Testis (tissue), 3 donors: ENCODE results near the gene ADCY2. TPM values are rescaled to one million over a fixed set of nuclear protein-coding genes. Genes with fewer than 3 reads are reported as not detected.

Source experiments
- DNase-seq: peaks from one replicate; pipeline ENCODE4 v3.0.0-alpha.2; 2019
- H3K27ac ChIP-seq, 2 donors: fragments of 200-600 bp; sonication (generic); one replicate each; pipeline ENCODE4 v1.5.1; 2019
- H3K27me3 ChIP-seq: fragments of 200-600 bp; sonication (generic); one replicate; pipeline ENCODE4 v1.5.1; 2019
- H3K36me3 ChIP-seq: fragments of 200-600 bp; sonication (generic); one replicate; pipeline ENCODE4 v1.5.1; 2017; ENCODE audit warnings: low read depth; ENCODE audit errors: missing control alignments
- H3K4me1 ChIP-seq: fragments of 200-600 bp; sonication (generic); one replicate; pipeline ENCODE4 v1.5.1; 2019
- H3K4me3 ChIP-seq, 2 donors: fragments of 200-600 bp; sonication (generic); one replicate each; pipeline ENCODE4 v1.5.1; 2017 to 2019
- H3K9me3 ChIP-seq: fragments of 200-600 bp; sonication (generic); one replicate; pipeline ENCODE4 v1.5.1; 2017
- POLR2A ChIP-seq: fragments of 450-650 bp; IDR thresholded peaks from one replicate; pipeline ENCODE4 v1.6.1; 2017; ENCODE audit warnings: antibody characterized with exemption, mild to moderate bottlenecking, moderate library complexity
- WGBS, 2 donors: methylation state at CpG; one replicate each; pipeline ENCODE4 v1.1.5; 2018; 5-methylcytosine and 5-hydroxymethylcytosine counted together
- intact Hi-C: fragments of 100-400 bp; cut with DNase I; formaldehyde crosslinking; loops from one replicate; pipeline ENCODE4 v1.15.1; 2023; ENCODE audit warnings: low total_unique reads
- polyA plus RNA-seq: library from polyadenylated mRNA; stranded (reverse); fragments of 350-450 nt; fragmentation: Illumina TruSeq; extraction: RNeasy Lipid Tissue Mini Kit (QIAGEN cat#74804); gene quantifications from one replicate; pipeline ENCODE4 v1.2.3, GENCODE V29; 2014; ENCODE audit warnings: low read depth, low replicate concordance; ENCODE audit not compliant: insufficient read depth
- total RNA-seq, 2 donors: library from RNA; depleted of rRNA; stranded (reverse); fragments of >200 nt; gene quantifications; one replicate each; pipeline ENCODE4 v1.2.3, GENCODE V29; 2016
- TF ChIP-seq, protein P1 (sequence below), 3 experiments: fragments of 450-650 bp in 2 of 3; fragments of 200-600 bp in 1 of 3; sonication (generic) in 1 of 3; IDR thresholded peaks; one replicate each; pipeline ENCODE4 v1.5.1; 2016 to 2019; ENCODE audit warnings: antibody characterized with exemption in 3 of 3, mild to moderate bottlenecking in 2 of 3, moderate library complexity in 1 of 3

The ADCY2 gene
- total and polyA plus RNA-seq, 3 donors from 2014 or later, result 9.4 to 18.5 (median 10.5) TPM

DNA sequence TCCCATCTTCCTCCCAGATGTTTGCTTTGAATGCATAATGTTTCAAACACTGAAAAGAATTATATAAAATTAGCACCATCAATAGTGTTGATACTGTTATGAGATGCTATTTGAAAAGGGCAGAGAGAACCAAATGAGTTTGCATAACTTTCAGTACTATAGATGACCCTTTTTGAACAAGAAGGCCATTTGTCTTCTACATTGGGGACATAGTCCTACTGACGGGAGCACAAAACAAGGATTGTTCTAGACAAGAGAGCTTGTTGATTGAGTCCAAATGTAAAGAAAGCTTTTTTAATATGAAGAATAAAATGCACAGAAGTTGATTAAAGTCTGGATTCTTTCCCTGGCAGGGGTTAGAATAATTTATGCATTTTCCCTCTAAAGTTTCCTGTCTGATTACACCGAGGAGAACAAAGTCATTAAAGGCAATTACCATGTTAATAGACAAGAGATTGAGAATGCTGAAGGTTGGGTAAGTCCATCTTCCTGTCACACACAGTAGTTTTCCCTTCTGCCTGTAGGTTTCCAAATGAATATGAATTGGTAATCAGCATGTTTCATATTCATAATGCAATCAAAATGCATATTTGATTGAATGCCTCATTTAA lies 32.8 kb upstream of the ADCY2 start:
- no peak overlapping the region for H3K4me3 ChIP-seq
- no peak overlapping the region for H3K27ac ChIP-seq
- WGBS, 2 donors, result 49 to 60% methylated on average over 2 of the region's 2 CpGs
- no peaks in the 10 kb centered on the region for H3K9me3 ChIP-seq
- intact Hi-C loops, result no loop called here
- no peak for TF ChIP-seq POLR2A
- TF ChIP-seq, protein P1, sequence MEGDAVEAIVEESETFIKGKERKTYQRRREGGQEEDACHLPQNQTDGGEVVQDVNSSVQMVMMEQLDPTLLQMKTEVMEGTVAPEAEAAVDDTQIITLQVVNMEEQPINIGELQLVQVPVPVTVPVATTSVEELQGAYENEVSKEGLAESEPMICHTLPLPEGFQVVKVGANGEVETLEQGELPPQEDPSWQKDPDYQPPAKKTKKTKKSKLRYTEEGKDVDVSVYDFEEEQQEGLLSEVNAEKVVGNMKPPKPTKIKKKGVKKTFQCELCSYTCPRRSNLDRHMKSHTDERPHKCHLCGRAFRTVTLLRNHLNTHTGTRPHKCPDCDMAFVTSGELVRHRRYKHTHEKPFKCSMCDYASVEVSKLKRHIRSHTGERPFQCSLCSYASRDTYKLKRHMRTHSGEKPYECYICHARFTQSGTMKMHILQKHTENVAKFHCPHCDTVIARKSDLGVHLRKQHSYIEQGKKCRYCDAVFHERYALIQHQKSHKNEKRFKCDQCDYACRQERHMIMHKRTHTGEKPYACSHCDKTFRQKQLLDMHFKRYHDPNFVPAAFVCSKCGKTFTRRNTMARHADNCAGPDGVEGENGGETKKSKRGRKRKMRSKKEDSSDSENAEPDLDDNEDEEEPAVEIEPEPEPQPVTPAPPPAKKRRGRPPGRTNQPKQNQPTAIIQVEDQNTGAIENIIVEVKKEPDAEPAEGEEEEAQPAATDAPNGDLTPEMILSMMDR (IDR thresholded peaks at IDR 0.05), result no peak
- no peak for DNase-seq
- no peaks in the 10 kb centered on the region for H3K27me3 ChIP-seq
- H3K36me3 ChIP-seq, result no peaks in the 10 kb centered on the region
- H3K4me1 ChIP-seq, result no peaks in the 10 kb centered on the region

DNA sequence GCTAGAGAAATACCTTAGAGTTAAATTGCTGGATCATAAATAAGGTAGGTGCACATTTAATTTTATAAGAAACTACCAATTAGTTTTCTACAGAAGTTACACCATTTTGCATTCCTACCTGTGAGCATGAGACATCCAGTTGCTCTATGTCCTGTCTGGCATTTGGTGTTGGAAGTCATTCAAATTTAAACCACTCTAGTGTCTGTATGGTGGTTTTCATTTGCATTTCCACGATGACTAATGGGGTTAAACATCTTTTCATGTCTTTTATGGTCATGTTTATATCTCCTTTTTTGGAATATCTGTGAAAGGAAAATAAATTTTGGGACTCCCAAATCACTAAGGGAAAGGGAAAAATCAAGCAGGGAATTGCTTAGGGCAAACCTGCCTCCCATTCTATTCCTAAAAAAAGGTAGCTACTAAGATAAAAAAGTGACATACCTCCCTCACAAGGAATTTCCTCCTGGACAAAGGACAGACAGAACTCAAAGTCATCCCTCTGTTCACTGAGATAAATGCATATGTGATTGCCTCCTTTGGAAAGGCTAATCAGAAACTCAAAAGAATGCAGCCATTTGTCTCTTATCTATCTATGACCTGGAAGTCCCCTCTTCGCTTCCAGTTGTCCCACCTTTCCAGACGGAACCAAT lies 31.6 kb upstream of the ADCY2 start:
- H3K27ac ChIP-seq, result no peak overlapping the region
- no peak for TF ChIP-seq POLR2A
- TF ChIP-seq, protein P1 (IDR thresholded peaks at IDR 0.05), result no peak
- 52 to 66% methylated on average over 3 of the region's 3 CpGs for WGBS, 2 donors
- H3K4me3 ChIP-seq, result no peak overlapping the region
- H3K27me3 ChIP-seq, result no peaks in the 10 kb centered on the region
- H3K4me1 ChIP-seq, result no peaks in the 10 kb centered on the region
- no peaks in the 10 kb centered on the region for H3K9me3 ChIP-seq
- H3K36me3 ChIP-seq, result no peaks in the 10 kb centered on the region
- intact Hi-C loops, result no loop called here
- no peak for DNase-seq

DNA sequence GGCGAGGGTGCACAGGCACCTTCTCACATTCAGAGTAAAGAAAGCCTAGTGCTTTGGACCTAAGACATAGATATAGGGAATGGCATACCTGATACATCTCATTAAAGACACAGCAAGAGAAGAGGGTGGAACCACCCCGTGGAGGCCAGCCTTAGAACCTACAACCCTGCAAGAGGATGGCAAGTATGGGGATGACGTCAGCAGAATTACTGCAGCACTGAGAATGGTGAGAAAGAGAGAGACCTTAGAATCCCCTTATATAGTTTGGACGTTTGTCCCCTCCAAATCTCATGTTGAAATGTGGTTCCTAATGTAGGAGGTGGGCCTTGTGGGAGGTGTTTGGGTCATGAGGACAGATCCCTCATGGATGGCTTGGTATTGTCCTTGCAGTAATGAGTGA lies 28.2 kb upstream of the ADCY2 start:
- DNase-seq, result no peak
- 75 to 78% methylated on average over 4 of the region's 4 CpGs for WGBS, 2 donors

DNA sequence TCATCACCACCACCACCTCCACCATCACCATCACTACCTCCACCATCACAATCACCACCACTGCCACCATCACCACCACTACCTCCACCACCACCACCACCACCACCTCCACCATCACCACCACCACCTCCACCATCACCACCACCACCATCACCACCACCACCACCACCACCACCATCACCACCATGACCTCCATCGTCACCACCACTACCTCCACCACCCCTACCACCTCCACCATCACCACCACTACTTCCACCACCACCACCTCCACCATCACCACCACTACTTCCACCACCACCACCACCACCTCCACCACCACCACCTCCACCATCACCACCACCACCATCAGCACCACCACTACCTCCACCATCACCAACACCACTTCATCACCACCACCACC lies 23.5 kb upstream of the ADCY2 start:
- Histone ChIP-seq H3K27ac (no peak overlapping the region), H3K9me3 (no peaks in the 10 kb centered on the region), H3K36me3 (no peaks in the 10 kb centered on the region), H3K27me3 (no peaks in the 10 kb centered on the region), H3K4me3 (no peak overlapping the region), H3K4me1 (no peaks in the 10 kb centered on the region)
- TF ChIP-seq, protein P1 (IDR thresholded peaks at IDR 0.05), result no peak
- no peak for TF ChIP-seq POLR2A
- 100% methylated on average over 1 of the region's 1 CpG for WGBS, 2 donors
- intact Hi-C loops, result no loop called here
- no peak for DNase-seq

More for the DNA sequence above, 28.2 kb upstream of the ADCY2 start:
- H3K4me1 ChIP-seq, result no peaks in the 10 kb centered on the region
- TF ChIP-seq POLR2A, result no peak
- TF ChIP-seq, protein P1 (IDR thresholded peaks at IDR 0.05), result no peak
- no peaks in the 10 kb centered on the region for H3K27me3 ChIP-seq
- no peaks in the 10 kb centered on the region for H3K36me3 ChIP-seq
- no peak overlapping the region for H3K4me3 ChIP-seq
- no peaks in the 10 kb centered on the region for H3K9me3 ChIP-seq
- intact Hi-C loops, result no loop called here
- no peak overlapping the region for H3K27ac ChIP-seq

DNA sequence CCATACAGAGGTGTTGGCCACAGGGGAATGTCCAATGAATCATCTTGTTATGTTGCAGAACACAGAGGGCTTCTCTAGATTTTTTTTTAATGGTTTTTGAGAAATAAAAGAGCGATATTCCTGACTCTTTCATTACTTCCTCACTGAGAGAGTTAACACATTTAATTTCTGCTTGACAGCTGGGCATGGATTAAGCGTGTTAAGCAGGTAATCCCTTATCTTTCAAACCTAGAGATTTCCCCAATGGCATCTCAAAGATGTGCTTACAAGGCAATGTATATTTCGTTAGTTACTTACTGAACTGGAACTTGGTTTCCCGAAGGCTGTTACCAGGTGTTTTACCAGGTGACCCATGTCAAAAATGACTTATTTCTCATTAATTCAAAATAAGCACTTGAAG lies 21.8 kb upstream of the ADCY2 start:
- no peaks in the 10 kb centered on the region for H3K4me1 ChIP-seq
- no peak overlapping the region for H3K4me3 ChIP-seq
- H3K27me3 ChIP-seq, result no peaks in the 10 kb centered on the region
- H3K9me3 ChIP-seq, result no peaks in the 10 kb centered on the region
- TF ChIP-seq, protein P1 (IDR thresholded peaks at IDR 0.05), result no peak
- no peak for TF ChIP-seq POLR2A
- no peak overlapping the region for H3K27ac ChIP-seq
- H3K36me3 ChIP-seq, result no peaks in the 10 kb centered on the region
- intact Hi-C loops, result no loop called here
- 71 to 87% methylated on average over 4 of the region's 4 CpGs for WGBS, 2 donors
- no peak for DNase-seq
